GM21360 (cell line): Measurements from ENCODE around the gene DSG4.

Experiments
- ATAC-seq: cut with Tn5 transposase; IDR thresholded peaks from one replicate; pipeline ENCODE4 v1.9.1; 2021; ENCODE audit warnings: mild to moderate bottlenecking, moderate library complexity; ENCODE audit not compliant: unreplicated experiment

DSG4 gene

GRCh38 chr18:31444142-31444541 is 67.6 kb downstream of the DSG4 start:
- ATAC-seq: no peak

- ATAC-seq: no peak
Measured at GRCh38 chr18:31445908-31446307, 69.3 kb downstream of the DSG4 start.

GRCh38 chr18:31446854-31447253 is 70.3 kb downstream of the DSG4 start:
- no peak for ATAC-seq

- ATAC-seq: no peak
Measured at GRCh38 chr18:31447530-31448191, 71.1 kb downstream of the DSG4 start, which contains the start of gene DSG3. DSG3 (plus strand) TSS chr18:31447741; CDS start chr18:31447878, 137 bp downstream.

GRCh38 chr18:31450409-31450808 is 73.8 kb downstream of the DSG4 start:
- ATAC-seq: no peak

GRCh38 chr18:31451625-31452024 is 75.0 kb downstream of the DSG4 start:
- ATAC-seq: no peak

GRCh38 chr18:31454066-31454708 is 77.6 kb downstream of the DSG4 start:
- no peak for ATAC-seq
